ENCODE data around the gene ORAI3.
A peak's percentile ranks its signal among the peaks of the same experiment; 100 is the strongest.

ORAI3 gene

GRCh38 chr16:30947859-30948666, 805 bp upstream of the ORAI3 start:
- peak; percentile 86 for DNase-seq (ENCODE audit: low spot score)

GRCh38 chr16:30949650-30950515, 1.0 kb downstream of the ORAI3 start:
- no peak for DNase-seq (ENCODE audit: low spot score)

- no peak for DNase-seq (ENCODE audit: low spot score)
Measured at GRCh38 chr16:30950516-30951065, 1.7 kb downstream of the ORAI3 start.

GRCh38 chr16:30951193-30951592, 2.3 kb downstream of the ORAI3 start:
- DNase-seq (ENCODE audit: low spot score): no peak

GRCh38 chr16:30951750-30952149, 2.9 kb downstream of the ORAI3 start:
- no peak for DNase-seq (ENCODE audit: low spot score)

GRCh38 chr16:30953111-30953510, 4.2 kb downstream of the ORAI3 start:
- DNase-seq (ENCODE audit: low spot score): no peak

- peak; percentile 42 for DNase-seq (ENCODE audit: low spot score)
Measured at GRCh38 chr16:30953511-30954124, 4.8 kb downstream of the ORAI3 start.

GRCh38 chr16:30954993-30955392, 6.1 kb downstream of the ORAI3 start:
- DNase-seq (ENCODE audit: low spot score): no peak

- peak; percentile 84 for DNase-seq (ENCODE audit: low spot score)
Measured at GRCh38 chr16:30956601-30957455, 8.0 kb downstream of the ORAI3 start.

- DNase-seq (ENCODE audit: low spot score): peak; percentile 96
Measured at GRCh38 chr16:30957456-30958174, 8.7 kb downstream of the ORAI3 start, which contains the start of gene SETD1A. SETD1A (plus strand) TSS chr16:30957754; CDS start chr16:30958732, 978 bp downstream.

- DNase-seq (ENCODE audit: low spot score): peak; percentile 94
Measured at GRCh38 chr16:30958175-30959079, 9.6 kb downstream of the ORAI3 start.

GRCh38 chr16:30961384-30961783, 12.5 kb downstream of the ORAI3 start:
- DNase-seq (ENCODE audit: low spot score): peak; percentile 3

GRCh38 chr16:30963925-30964511, 15.2 kb downstream of the ORAI3 start:
- DNase-seq (ENCODE audit: low spot score): peak; percentile 3

- peak; percentile 17 for DNase-seq (ENCODE audit: low spot score)
Measured at GRCh38 chr16:30964574-30965226, 15.8 kb downstream of the ORAI3 start.

- peak; percentile 20 for DNase-seq (ENCODE audit: low spot score)
Measured at GRCh38 chr16:30965436-30965835, 16.6 kb downstream of the ORAI3 start.

- DNase-seq (ENCODE audit: low spot score): no peak
Measured at GRCh38 chr16:30966033-30966619, 17.3 kb downstream of the ORAI3 start.

GRCh38 chr16:30967795-30968194, 18.9 kb downstream of the ORAI3 start:
- no peak for DNase-seq (ENCODE audit: low spot score)

GRCh38 chr16:30969246-30969842, 20.5 kb downstream of the ORAI3 start:
- DNase-seq (ENCODE audit: low spot score): no peak

Measured in iPS-NIHi11 (cell line).